ENCODE results near the gene CACNB3.

- TF ChIP-seq CTCF (conservative IDR thresholded peaks at IDR 0.05; ENCODE audit: low read depth, low read length) (no peak), EZH2 (IDR thresholded peaks at IDR 0.05; ENCODE audit: borderline replicate concordance, low read depth, low read length, poor library complexity, severe bottlenecking) (no peak)
Observed at GRCh38 chr12:48788524-48788853, 29.8 kb upstream of the CACNB3 start.
